Activated naive CD4-positive, alpha-beta T cell treated with anti-CD3 and anti-CD28 coated beads for 36 hours (primary cell): ENCODE data around the gene SLC30A3. TPM values are rescaled to one million over a fixed set of nuclear protein-coding genes. Genes with fewer than 3 reads are reported as not detected.
"Not testable (repeated sequence)": the region's sequence is repeated elsewhere in the genome, so short reads cannot be mapped to it uniquely, and the experiment has no call there.

Experiments used
- CTCF ChIA-PET: fragments of 350-600 bp; sonication (Branson Sonifier 250); formaldehyde crosslinking; loops from one replicate; lab custom pipeline; 2021; ENCODE audit warnings: antibody characterized with exemption; lab: Charles Lee
- DNase-seq: peaks from one replicate; pipeline ENCODE4 v3.0.0-alpha.2; 2020
- H3K27ac Mint-ChIP-seq: one replicate; pipeline ENCODE4 v1.8.0; 2021; ENCODE audit warnings: mild to moderate bottlenecking, mixed read lengths
- H3K27me3 Mint-ChIP-seq: one replicate; pipeline ENCODE4 v1.8.0; 2021; ENCODE audit warnings: low read depth, mixed read lengths
- H3K36me3 Mint-ChIP-seq: one replicate; pipeline ENCODE4 v1.8.0; 2021; ENCODE audit warnings: low read depth, mixed read lengths
- H3K4me1 Mint-ChIP-seq: one replicate; pipeline ENCODE4 v1.8.0; 2021; ENCODE audit warnings: low read depth, mixed read lengths
- H3K4me3 Mint-ChIP-seq: one replicate; pipeline ENCODE4 v1.8.0; 2021; ENCODE audit warnings: mild to moderate bottlenecking, moderate library complexity, mixed read lengths
- H3K9me3 Mint-ChIP-seq: one replicate; pipeline ENCODE4 v1.8.0; 2021; ENCODE audit warnings: mixed read lengths
- intact Hi-C: fragments of 100-400 bp; cut with micrococcal nuclease; formaldehyde crosslinking; loops from one replicate; pipeline ENCODE4 v1.15.1; 2023
- total RNA-seq, 2 experiments: library from RNA; stranded (reverse); gene quantifications; one replicate each; pipeline ENCODE4 v1.2.3, GENCODE V29; 2021

SLC30A3 gene
- total RNA-seq, 2 experiments from 2014 or later = 0.55 to 0.67 TPM

DNA sequence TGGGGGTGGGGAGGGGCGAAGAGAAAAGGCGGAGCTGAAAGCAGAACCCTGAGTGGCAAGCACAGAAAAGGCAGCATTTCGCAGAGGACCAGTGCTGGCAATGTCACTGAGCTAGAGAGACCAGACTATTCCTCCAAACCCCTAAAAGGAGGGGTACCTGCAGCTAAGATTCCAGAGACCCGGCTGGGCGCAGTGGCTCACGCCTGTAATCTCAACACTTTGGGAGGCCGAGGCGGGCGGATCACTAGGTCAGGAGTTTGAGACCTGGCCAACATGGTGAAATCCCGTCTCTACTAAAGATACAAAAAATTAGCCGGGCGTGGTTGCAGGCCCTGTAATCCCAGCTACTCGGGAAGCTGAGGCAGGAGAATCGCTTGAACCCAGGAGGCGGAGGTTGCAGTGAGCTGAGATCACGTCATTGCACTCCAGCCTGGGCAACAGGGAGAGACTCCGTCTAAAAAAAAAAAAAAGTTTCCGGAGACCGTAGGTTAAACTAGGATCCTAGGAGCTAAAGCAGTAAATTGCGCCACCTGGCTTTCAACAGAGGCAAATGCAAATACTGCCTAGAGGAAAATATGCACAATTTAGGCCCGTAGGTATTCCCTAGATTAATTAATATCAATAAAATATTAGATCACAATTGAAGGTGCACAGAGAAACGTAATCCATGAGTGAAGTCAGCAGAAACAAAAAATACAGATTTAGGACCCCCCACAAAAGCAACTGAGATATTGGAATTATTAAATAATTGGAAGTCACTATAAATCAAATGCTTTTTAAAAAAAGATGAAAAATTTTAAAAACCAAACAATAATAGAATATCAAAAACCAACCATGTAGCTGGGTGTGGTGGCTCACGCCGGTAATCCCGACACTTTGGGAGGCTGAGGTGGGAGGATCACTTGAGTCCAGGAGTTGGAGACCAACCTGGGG lies 40.5 kb upstream of the SLC30A3 start:
- no peaks in the 10 kb centered on the region for H3K36me3 Mint-ChIP-seq
- peak; percentile 70 for DNase-seq
- no peak overlapping the region for H3K27ac Mint-ChIP-seq
- intact Hi-C loops = loop anchor here (1.0 to 10.0 kb wide), 8 partner anchors 23 to 459 kb away; partner anchors contain the start of genes DPYSL5 and SLC30A3
- no peaks in the 10 kb centered on the region for H3K9me3 Mint-ChIP-seq
- peaks cover 12% of the 10 kb centered on the region for H3K27me3 Mint-ChIP-seq
- H3K4me1 Mint-ChIP-seq = peaks cover 12% of the 10 kb centered on the region
- CTCF ChIA-PET = interaction anchor here (0.6 to 2.7 kb wide), 55 partner anchors 8 to 922 kb away, joined by 3 to 34 read pairs (median 4); partner anchors contain the start of genes CCDC121, EIF2B4, GPN1 and MPV17
- H3K4me3 Mint-ChIP-seq = peak overlapping the region; percentile 56

DNA sequence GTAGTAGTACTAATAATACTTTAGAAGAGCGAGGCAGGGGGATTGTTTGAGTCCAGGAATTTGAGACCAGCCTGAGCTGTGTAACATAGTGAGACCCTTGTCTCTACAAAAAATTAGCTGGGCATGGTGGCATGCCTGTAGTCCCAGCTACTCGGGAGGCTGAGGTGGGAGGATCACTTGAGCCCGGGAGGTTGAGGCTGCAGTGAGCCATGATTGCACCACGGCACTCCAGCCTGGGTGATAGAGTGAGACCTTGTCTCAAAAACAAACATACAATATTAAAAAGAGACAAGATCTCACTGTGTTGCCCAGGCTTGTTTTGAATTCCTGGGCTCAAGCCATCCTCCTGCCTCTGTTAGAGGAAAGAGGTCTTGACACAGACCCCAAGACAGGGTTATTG lies 37.8 kb upstream of the SLC30A3 start:
- not testable (repeated sequence) for H3K36me3 Mint-ChIP-seq, H3K4me1 Mint-ChIP-seq, DNase-seq, H3K4me3 Mint-ChIP-seq, H3K27ac Mint-ChIP-seq, H3K9me3 Mint-ChIP-seq, H3K27me3 Mint-ChIP-seq
- intact Hi-C loops = loop anchor here (5.0 to 10.0 kb wide), 3 partner anchors 38 to 456 kb away; partner anchors contain the start of genes DPYSL5 and SLC30A3
- CTCF ChIA-PET = interaction anchor here (1.1 to 1.5 kb wide), 2 partner anchors 21 to 27 kb away, joined by 3 to 7 read pairs; no protein-coding TSS in a partner anchor

DNA sequence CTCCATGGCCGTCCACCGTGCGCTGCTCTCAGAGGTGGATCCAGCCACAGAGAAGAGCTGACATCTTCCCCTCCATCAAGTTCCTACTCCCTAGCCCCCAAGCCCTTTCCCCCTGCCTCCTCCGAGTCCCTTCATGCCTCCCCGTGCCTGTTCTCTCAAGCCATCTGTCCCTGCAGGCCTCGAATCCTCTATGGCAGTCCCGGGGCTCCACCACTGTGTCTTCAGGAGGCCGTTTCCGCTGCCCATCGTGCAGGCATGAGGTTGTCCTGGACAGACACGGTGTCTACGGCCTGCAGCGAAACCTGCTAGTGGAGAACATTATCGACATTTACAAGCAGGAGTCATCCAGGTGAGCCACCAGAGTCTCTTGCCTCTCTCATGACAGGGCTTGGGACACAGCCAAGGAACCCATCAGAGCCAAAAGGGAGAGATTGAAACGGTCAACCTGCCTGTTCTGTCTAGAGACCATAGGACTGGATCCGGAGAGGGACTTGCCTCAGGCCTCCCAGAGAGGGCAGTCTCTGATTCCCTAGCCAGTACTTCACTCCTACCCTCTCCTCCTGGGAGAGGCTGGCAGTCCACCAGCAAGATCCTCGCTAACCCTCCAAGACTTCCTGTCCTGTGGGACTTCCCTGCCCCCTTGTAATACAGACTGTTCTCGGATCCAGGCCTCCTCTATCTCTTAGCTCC lies 35.7 kb upstream of the SLC30A3 start:
- intact Hi-C loops = no loop called here
- no peak overlapping the region for H3K27ac Mint-ChIP-seq
- H3K27me3 Mint-ChIP-seq = no peaks in the 10 kb centered on the region
- DNase-seq = no peak
- H3K9me3 Mint-ChIP-seq = no peaks in the 10 kb centered on the region
- CTCF ChIA-PET = interaction anchor here (1.2 to 1.7 kb wide), 2 partner anchors 15 to 19 kb away, joined by 3 to 5 read pairs; no protein-coding TSS in a partner anchor
- H3K4me3 Mint-ChIP-seq = no peak overlapping the region
- H3K36me3 Mint-ChIP-seq = no peaks in the 10 kb centered on the region
- peaks cover 5% of the 10 kb centered on the region for H3K4me1 Mint-ChIP-seq

DNA sequence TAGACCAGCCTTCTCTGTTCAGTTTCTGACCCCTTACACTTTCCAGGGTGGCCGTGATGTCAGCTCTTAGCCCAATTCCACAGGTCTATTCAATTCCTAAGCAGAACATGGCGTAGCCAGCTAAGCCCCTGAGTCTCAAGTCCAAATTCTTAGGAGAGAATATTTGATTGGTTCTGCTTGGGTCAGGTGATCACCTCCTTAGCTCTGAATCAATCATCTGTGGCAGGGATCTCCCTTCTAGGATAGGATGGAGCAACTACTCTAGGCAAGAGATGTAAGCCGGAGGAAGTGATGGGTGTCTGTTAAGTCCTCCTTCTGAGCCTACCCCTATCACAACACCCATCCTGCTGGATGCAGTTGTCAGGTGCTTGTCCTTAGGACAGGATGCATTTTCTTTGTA lies 34.3 kb upstream of the SLC30A3 start:
- Mint-ChIP-seq H3K9me3 (no peaks in the 10 kb centered on the region), H3K4me3 (no peak overlapping the region), H3K36me3 (no peaks in the 10 kb centered on the region), H3K27ac (no peak overlapping the region), H3K27me3 (no peaks in the 10 kb centered on the region), H3K4me1 (no peaks in the 10 kb centered on the region)
- intact Hi-C loops = no loop called here
- DNase-seq = no peak
- CTCF ChIA-PET = interaction anchor here (0.6 to 1.6 kb wide), 2 partner anchors 14 to 48 kb away, joined by 3 to 5 read pairs; no protein-coding TSS in a partner anchor

DNA sequence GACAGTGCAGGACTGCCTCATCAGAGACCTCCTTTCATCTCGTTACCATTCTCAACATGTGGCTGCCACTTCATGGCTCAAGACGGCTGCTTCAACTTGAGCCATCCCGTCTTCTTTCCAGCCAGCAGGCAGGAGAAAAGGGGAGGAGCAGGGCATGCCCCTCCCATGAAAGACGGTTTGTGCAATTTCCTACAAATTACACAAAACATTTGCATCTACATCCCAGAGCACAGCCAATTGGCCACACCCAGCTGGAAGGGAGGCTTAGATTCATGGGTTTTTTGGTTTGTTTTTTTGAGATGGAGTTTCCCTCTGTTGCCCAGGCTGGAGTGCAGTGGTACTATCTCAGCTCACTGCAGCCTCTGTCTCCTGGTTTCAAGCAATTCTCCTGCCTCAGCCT lies 33.6 kb upstream of the SLC30A3 start:
- no peaks in the 10 kb centered on the region for H3K4me1 Mint-ChIP-seq
- intact Hi-C loops = no loop called here
- H3K4me3 Mint-ChIP-seq = no peak overlapping the region
- no peak for DNase-seq
- no peaks in the 10 kb centered on the region for H3K36me3 Mint-ChIP-seq
- no peak overlapping the region for H3K27ac Mint-ChIP-seq
- CTCF ChIA-PET = interaction anchor here (1.6 kb wide), 1 partner anchor 47 kb away, joined by 3 read pairs; no protein-coding TSS in a partner anchor
- H3K9me3 Mint-ChIP-seq = no peaks in the 10 kb centered on the region
- peaks cover 2% of the 10 kb centered on the region for H3K27me3 Mint-ChIP-seq

DNA sequence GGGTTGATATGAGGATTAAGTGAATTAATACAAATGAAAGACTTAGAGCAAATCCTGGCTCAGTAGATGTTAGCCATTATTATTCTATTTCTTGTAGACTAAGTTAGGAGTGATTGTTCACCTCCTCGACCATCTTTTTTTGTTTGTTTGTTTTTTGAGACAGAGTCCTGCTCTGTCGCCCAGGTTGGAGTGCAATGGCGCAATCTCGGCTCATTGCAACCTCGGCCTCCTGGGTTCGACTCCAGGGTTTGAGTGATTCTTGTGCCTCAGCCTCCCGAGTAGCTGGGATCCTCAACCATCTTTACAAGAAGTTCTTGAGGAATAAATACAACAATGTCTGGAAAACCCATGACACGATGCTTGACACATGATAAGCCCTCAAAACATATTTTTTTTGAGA lies 32.1 kb upstream of the SLC30A3 start:
- CTCF ChIA-PET = interaction anchor here (1.1 to 4.7 kb wide), 3 partner anchors 8 to 15 kb away, joined by 3 to 31 read pairs (median 26); no protein-coding TSS in a partner anchor

DNA sequence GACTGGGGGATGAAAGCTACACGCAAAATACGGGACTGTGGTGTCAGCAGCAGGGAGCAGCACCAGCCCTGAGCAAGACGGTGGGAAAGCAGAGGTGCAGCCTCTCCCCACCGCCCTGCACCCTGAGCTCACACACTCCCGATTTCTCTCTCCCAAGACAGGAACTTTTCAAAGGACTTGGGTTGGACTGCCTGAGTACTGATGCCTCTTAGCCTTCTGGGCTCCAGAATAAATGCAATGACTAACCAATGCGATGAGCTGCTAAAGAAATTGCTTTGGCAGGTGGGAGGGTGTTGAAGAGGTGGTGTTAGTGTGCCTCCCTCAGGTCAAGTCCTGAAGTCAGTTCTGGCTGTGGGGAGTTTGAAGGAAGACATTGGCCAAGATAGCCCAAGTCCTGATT lies 29.0 kb upstream of the SLC30A3 start:
- H3K9me3 Mint-ChIP-seq = no peaks in the 10 kb centered on the region
- no peak overlapping the region for H3K27ac Mint-ChIP-seq
- CTCF ChIA-PET = interaction anchor here (1.2 to 4.7 kb wide), 4 partner anchors 8 to 122 kb away, joined by 3 to 31 read pairs (median 16); no protein-coding TSS in a partner anchor
- no peak overlapping the region for H3K4me3 Mint-ChIP-seq
- no peak for DNase-seq
- H3K27me3 Mint-ChIP-seq = peaks cover 2% of the 10 kb centered on the region
- intact Hi-C loops = no loop called here
- no peaks in the 10 kb centered on the region for H3K4me1 Mint-ChIP-seq
- H3K36me3 Mint-ChIP-seq = no peaks in the 10 kb centered on the region

More for the DNA sequence above, 32.1 kb upstream of the SLC30A3 start:
- Mint-ChIP-seq H3K9me3 (no peaks in the 10 kb centered on the region), H3K4me1 (no peaks in the 10 kb centered on the region), H3K36me3 (no peaks in the 10 kb centered on the region), H3K27ac (no peak overlapping the region), H3K27me3 (peaks cover 2% of the 10 kb centered on the region), H3K4me3 (no peak overlapping the region)
- no peak for DNase-seq
- intact Hi-C loops = no loop called here

DNA sequence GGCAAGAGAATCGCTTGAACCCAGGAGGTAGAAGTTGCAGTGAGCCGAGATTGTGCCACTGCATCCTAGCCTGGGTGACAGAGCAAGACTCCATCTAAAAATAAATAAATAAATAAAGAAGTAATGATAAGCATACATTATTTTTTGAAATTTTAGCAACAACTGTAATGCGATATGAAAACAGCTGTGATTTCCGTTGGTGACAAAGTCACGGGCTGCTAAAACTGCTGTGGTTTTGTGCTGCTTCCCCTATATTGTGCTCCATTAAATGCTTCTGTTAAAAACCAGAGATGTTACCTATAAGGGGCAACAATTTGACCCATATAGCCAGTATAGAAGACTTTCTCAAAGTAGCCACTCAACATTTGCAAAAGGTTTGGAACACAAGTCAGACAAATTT lies 27.7 kb upstream of the SLC30A3 start:
- no peaks in the 10 kb centered on the region for H3K4me1 Mint-ChIP-seq
- H3K27me3 Mint-ChIP-seq = peaks cover 2% of the 10 kb centered on the region
- CTCF ChIA-PET = interaction anchor here (1.0 to 1.5 kb wide), 2 partner anchors 9 to 11 kb away, joined by 4 read pairs; no protein-coding TSS in a partner anchor
- H3K36me3 Mint-ChIP-seq = no peaks in the 10 kb centered on the region
- no peak for DNase-seq
- no peaks in the 10 kb centered on the region for H3K9me3 Mint-ChIP-seq
- intact Hi-C loops = no loop called here
- H3K4me3 Mint-ChIP-seq = no peak overlapping the region
- H3K27ac Mint-ChIP-seq = no peak overlapping the region

DNA sequence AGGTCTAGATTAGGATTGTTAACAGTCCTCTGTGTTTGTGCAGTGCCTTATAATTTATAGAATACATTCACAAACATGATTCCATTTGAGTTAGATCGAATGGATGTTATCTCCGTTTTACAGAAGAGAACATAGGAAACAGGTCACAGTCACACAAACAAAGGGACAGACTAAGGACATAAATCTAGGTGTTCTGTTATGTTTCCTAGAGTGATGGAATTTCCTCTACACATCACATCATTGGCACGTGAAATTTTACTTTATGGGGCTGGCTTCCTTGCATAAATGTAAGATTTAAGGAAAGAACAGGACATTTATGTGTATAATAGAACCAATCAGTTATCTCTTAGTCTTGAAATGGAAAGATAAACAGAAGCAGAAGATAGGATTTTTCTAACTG lies 25.8 kb upstream of the SLC30A3 start:
- CTCF ChIA-PET = interaction anchor here (1.2 to 1.4 kb wide), 2 partner anchors 9 to 14 kb away, joined by 3 read pairs; no protein-coding TSS in a partner anchor
- intact Hi-C loops = no loop called here
- Mint-ChIP-seq H3K4me3 (no peak overlapping the region), H3K36me3 (no peaks in the 10 kb centered on the region), H3K27me3 (peaks cover 2% of the 10 kb centered on the region), H3K9me3 (no peaks in the 10 kb centered on the region), H3K27ac (no peak overlapping the region), H3K4me1 (no peaks in the 10 kb centered on the region)
- DNase-seq = no peak

DNA sequence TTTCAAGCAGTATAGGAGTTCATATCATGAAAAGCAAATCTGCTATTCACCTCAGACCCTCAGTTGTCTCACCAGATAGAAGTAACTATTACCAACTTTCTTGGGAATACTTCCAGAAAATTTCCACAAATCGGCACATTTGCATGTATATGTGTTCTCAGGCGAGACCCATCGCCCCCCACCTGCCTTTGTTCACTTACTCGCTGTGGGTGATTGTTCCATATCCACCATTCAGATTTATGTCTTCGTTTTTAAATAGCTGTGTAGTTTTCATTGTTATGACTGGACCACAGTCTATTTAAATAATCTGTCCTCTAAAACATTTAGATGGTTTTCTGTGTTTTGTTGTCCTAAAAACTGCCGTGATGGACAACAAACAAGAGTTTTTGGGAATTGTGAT lies 22.6 kb upstream of the SLC30A3 start:
- H3K9me3 Mint-ChIP-seq = no peaks in the 10 kb centered on the region
- intact Hi-C loops = no loop called here
- no peak for DNase-seq
- no peaks in the 10 kb centered on the region for H3K27me3 Mint-ChIP-seq
- no peak overlapping the region for H3K4me3 Mint-ChIP-seq
- CTCF ChIA-PET = no interaction called here
- no peaks in the 10 kb centered on the region for H3K36me3 Mint-ChIP-seq
- no peak overlapping the region for H3K27ac Mint-ChIP-seq
- H3K4me1 Mint-ChIP-seq = no peaks in the 10 kb centered on the region

DNA sequence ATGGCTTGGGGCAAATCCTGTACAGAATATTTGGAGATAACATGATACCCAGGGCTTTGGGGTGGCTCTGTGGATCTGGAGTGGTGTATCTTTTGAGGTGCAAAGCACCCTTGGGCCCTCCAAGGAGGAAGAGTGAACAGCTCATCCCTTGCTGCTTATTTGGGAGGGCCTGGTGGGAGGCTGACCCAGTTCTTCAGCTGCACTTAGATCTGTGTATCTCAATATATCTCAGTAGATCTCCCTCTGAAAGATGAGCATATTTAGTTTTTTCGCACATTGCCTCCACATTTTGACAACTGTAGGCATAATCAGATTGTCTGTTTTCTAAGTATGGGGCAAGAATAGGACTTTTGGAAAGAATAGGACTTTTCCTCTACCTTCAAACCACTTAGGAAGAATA lies 22.1 kb upstream of the SLC30A3 start:
- Mint-ChIP-seq H3K4me1 (no peaks in the 10 kb centered on the region), H3K9me3 (no peaks in the 10 kb centered on the region), H3K27me3 (no peaks in the 10 kb centered on the region), H3K27ac (no peak overlapping the region), H3K4me3 (no peak overlapping the region), H3K36me3 (no peaks in the 10 kb centered on the region)
- CTCF ChIA-PET = interaction anchor here (1.0 kb wide), 1 partner anchor 184 kb away, joined by 3 read pairs; no protein-coding TSS in a partner anchor
- intact Hi-C loops = no loop called here
- no peak for DNase-seq

DNA sequence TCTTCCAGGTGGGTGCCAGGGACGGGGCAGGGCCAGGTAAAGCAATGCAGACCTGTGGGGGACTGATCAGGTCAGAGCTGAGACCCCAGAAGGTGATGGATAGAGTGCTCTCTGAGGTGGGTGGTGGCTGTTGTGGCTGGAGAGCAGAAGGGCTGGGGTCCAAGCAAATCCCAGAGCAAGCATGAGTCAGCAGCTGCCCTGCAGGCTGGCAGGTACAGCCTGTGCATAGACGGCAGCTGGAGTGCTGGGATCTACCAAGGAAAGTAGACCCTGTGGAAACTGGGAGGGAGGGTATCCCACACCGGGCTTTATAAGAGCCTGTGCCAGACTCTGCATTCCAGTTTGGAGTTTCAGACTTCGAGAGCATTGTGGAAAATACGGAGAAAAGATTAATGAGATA lies 20.0 kb upstream of the SLC30A3 start:
- Mint-ChIP-seq H3K36me3 (no peaks in the 10 kb centered on the region), H3K4me1 (peaks cover 2% of the 10 kb centered on the region), H3K27ac (no peak overlapping the region), H3K27me3 (peaks cover 2% of the 10 kb centered on the region), H3K4me3 (no peak overlapping the region), H3K9me3 (no peaks in the 10 kb centered on the region)
- DNase-seq = no peak
- intact Hi-C loops = no loop called here
- CTCF ChIA-PET = interaction anchor here (0.7 to 5.3 kb wide), 10 partner anchors 10 to 33 kb away, joined by 3 to 68 read pairs (median 4); no protein-coding TSS in a partner anchor
